NCI-H128 (cell line): ENCODE data around the gene KIRREL3.

Source experiments
- DNase-seq: peaks from one replicate; lab custom pipeline; 2025; ENCODE audit not compliant: unreplicated experiment; lab: John Stamatoyannopoulos, UW

The KIRREL3 gene

DNA sequence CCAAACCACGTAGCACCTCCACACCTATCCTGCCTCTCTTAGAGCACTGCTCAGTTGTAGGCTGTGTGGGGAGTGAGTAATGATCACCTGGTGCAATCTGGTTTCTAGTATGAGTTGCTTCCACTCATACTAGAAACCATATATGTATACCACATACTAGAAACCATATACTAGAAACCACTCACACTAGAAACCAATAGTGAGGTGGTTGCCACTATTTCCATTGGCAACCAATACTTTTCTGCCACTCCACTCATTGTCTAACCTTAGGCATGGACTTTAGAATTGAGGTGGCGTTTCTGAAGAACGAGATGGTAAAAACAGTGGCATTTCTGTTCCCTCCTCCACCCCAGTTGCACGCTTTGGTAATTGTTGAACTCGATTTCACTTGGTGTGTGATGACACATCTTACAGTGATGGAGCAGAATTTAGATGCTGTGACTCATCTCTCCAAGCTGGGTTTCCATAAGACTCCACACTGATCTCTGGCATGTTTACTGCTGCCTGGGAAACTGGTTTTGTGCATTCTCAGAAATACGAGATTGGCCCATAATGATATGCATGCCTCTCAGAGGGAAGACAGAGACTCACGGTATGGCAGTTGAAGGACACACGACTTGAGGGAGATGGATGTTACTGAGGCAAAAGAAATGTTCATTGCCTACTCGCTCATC, 82.9 kb downstream of the KIRREL3 start:
- DNase-seq, result no peak

DNA sequence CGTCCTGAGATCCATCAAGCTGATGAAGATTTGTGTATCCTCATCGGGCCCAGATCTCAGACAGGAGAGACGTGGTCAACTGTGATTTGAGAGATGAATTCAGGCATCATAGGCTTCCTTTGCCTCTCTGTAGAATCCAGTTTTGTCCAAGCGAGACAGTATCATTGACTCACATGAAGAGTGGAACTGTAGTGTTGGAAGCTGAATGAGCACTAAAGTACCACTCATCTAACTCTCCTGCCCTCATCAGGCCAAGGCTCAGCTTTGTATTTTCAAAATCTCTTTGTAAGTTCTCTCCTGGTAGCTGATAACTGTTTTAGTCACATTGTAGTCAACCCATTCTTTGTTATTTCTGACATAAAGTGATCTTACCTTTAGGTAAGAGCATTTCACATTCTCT, 85.1 kb downstream of the KIRREL3 start:
- no peak for DNase-seq

DNA sequence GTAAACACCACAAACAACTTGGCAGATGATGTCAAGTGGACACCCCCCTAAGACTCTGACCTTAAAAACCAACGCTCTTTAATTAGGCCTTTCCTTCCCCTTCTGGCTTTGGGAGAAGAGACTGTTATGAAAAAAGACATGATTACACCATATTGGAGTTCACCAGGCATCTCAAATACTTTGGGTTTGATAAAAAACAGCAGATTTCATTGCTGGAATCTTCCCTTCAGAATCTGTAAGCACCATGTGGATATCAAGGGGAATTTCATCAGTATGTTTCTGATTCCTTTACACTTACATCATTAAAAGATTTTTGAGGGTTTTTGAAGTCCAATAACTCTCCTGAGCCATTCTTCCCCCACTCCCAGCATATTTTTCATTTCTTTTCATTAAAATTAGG, 85.6 kb downstream of the KIRREL3 start:
- DNase-seq, result no peak

DNA sequence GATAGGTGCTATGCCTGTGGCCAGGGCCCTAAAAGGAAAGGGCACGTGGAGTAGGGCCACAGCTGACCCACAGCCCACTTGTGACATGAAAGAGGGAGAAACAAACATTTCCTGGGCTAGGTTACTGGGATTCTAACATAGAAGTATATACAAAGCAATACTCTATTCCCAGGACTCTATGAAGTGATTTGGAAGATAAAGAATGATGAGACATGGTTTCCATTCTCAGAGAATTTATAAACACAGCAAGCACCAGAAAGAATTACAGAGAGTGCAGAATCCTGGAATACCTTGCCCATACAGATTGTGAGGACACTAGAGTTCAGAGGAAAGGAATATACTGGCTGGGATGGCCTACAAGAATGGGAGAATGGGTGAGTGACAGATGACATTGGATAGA, 86.4 kb downstream of the KIRREL3 start:
- no peak for DNase-seq

DNA sequence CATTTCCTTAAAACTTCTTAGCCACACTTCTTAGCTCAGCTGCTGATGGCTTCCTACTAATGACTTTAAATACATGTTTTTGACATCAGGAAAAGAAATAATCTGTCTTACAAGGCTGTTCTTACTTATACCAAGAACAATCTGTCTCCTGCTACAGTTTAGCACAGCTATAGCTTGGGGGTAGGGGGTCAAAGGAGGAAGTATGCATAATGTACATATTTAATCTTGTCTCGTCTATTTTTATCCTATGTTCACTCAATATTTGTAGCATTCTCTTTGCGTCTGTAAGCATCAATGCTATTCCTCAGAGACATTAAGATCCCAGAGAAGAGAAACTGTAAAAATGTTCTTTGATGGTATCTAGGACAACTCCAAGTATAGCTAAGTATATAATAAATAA, 96.0 kb downstream of the KIRREL3 start:
- no peak for DNase-seq

DNA sequence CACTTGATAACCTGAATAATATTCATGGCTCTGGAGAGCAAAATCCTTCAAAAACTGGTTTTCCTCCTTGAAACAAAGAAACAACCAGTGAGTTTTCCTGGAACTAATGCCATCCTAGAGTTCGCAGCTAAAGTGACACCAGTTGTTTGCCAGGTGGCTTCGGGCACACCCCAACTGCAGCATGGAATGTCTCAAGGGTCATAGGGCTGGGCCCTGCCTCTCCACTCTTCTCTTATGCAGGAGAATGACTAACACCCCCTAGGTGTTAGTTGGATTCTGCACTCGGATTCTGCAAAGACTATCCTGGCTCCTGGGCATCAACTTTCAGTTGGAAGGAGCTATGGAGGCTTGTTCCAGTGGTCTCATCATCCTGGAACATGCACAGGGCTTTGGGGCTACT, 98.8 kb downstream of the KIRREL3 start:
- no peak for DNase-seq

DNA sequence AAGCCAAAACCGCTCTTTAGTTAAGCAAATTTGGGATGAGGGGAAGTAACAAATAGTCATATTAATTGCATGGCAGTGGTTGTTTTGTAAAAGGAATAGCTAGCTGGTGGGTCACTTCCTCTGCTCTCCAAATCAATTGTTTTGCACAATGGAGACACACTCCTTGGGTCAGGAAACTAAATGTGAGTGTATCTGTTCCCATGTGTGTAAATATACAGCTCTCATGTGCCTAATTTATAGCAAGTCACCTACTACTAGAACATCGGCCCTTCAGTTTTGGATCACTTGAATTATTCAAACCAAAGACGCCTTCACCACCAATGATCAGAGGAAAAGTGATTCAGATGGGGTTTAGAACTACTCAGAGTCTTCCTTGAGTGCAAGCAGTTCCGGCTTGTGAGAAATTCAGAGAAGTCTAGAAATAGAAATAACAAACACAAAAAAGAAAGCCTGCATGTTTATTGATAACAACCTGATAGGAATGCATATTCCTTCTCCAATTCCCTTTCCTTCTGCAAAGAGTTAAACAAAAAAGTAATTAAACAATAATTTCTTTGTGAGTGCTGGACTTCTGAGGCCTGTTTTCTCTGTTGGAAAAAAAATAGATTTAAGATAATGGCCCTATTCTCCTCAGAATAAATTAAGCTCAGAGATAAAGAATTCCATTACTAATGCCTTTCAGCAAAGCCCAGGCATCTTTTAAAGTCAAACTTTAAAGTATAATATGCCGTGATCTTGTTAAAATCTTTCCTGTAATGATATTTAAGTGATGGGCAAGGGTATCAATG, 100.4 kb downstream of the KIRREL3 start:
- DNase-seq, result no peak

DNA sequence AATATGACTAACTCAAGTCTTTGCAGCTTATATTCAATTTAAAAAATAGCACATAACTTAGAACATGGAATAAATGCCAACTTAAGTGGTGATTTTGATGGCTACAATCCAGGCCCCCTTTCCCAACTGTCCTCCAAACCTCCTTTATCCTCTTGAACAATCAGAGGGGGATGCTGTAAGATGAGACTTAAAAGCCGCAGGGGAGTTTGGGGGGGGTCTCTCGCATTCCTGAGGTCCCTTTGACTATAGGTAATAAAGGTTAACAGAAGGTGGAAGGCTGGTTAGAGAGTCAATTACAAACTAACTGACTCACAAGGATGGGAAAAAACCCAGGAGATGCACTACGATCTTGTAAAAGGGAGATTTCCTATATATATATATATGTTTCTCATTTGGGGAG, 101.8 kb downstream of the KIRREL3 start:
- DNase-seq, result no peak

DNA sequence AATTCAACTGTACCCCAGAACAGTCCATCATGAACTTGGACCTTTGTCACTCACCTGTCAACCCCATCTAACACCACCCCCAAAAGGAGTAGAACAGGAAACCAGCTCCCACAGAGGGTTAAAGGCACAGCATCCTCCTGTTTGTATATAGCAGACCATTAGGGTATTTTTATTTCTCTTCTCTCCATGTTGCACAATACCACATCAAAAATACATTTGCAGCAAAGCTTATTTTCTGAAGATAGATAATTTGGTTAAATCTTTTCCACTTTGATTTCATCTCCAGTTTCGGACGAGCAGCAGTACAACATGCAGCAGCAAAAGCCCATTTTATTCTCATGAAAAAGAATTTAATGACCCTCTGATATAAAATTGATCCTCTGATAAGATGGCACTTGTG, 103.1 kb downstream of the KIRREL3 start:
- no peak for DNase-seq

DNA sequence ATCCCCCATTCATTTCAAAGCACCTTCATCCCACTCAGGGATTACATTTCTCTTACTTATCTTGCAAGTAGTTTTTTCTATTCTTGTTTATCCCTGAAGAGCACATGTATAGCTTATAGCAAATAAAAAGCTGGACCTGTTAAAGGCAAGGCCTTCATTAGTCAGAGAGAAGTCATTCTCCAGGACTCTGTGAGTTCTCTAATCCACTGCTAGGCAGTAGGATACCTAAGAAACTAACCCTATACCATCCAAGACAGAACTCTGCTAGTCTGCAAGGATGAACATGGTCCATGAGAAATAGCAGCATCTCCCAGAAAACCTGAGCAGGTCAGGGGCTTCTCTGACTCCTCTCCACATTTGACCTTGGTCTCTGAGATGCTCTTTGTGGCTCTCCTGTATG, 104.5 kb downstream of the KIRREL3 start:
- DNase-seq, result no peak

DNA sequence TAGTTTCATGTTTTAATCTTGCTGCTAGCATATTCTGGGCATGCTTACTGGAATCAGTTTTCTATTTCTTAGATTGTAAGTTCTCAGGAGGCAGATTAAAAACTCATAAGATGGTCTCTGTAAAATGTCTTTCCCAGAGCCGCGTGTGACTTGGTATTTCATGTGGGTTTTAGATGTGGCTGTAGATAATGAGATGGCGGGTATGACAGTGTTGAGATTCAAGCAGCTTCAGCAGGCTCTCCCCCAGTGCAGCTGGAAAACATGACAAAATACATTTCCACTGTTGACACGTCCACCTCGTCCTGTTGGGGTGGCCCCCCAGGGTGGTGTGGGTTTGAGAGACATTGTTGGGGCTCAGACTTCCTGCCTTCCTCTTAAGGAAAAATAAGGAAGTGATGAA, 106.8 kb downstream of the KIRREL3 start:
- DNase-seq, result no peak

DNA sequence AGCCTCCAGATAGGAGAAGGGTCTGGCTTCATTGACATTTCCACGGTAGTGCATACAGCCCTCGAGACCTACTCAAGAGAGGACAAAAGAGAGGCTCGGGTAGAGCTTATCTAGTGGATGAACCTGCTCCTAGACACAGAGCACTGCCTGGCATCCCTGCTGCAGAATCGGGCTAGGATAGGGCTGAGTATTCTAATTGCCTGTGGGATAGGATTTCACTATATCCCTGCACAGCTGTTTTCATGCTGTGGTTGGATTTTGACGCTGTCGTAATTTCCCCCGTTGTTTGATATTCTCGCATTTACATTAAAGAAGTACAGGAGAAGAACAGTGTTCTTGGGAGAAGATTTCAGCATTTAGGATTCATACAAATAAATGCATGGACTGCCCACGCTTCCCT, 107.8 kb downstream of the KIRREL3 start:
- DNase-seq, result peak; percentile 2

DNA sequence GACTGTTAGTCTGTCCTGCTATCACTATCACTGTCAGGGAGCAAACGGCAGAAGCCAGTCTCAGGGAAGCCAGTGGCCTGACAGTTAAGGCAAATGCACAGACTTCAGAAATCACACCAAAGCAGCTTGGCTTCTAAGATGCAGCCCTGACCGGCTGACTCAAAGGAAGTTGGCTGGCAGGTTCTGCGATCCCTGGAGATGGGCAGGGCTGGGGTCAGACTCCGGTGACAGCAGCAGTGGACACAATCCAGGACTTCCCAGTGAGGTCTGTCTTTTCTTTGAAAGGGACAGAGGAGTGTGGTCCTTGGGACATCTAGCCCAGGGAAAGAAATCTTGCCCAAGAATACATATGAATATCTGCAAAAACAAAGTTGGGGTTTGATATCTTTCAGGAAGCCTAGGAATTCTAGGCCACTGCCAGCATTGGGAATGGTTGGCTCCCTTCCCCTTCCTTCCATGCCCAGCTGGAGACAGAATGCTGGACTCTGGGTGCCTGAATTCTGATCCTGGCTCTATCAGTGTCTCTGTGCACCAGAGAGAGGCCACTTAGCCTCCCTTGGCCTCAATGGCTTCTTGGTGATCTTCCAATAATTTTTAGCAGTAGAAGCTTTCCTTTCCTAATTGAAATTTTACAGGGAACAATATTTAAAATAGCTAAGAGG, 108.9 kb downstream of the KIRREL3 start:
- no peak for DNase-seq

DNA sequence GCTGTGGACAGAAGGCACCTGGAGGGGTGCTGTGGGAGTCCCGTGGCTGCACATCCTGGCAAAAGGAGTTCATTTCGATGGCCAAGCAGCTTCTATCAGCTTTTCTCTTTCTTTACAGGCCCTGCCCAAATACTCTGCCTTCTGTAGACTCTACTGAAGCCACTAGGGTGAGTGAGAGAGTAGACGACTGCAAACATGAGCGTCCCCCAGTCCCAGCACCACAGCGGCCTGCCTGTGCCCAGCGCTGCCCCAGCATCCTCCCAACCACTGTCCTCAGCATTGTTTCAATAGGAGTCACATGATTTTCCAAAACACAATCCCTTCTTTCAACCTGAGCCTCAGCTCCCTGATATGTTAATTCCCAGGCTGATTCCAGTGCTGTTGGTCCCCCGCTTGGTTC, 110.0 kb downstream of the KIRREL3 start:
- no peak for DNase-seq

DNA sequence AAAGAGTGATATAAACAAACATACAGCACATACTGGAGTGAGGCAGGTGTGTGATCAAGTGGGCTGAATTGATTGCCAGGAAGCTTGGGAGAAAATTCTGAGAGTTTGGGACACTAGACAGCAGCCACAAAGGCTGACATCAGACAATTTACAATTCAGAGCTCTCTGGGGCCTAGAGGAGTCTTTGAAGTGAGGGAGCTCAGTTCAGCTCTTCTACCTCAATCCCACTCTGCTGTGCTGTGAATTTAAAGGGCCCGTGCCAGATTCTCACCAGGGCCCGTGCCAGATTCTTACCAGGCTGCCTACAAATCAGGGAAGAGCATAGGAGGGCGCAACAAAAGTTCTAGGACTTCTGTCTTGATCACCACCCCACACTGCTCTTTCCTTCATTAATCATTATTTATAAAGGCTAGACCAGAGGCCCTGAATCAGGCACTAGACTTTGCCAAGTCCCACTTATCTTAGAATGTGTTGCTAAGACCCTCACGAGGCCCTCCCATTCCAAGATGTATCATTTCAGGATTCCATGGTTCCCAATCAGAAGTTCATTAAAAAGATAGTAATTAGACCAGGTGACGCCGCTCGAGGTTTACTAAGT, 112.4 kb downstream of the KIRREL3 start:
- no peak for DNase-seq

DNA sequence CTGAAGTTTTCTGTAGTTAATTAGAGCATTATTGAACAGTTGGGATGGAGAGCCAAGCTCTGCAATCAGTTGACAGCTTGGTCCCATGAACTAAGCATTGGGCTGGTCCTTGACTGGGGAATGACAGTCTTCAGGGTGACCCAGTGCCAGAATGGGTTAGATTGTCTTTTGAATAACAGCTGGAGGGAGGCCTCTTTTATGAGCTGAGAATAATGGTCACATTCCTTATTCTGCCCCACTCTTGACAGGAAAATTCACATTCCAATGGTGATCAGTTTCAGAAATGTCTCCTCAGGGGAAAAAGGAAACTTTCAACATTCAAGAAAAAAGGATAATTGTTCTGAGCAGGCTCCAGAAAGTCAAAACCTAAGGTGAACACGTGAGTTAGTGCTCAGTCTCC, 113.9 kb downstream of the KIRREL3 start:
- no peak for DNase-seq

DNA sequence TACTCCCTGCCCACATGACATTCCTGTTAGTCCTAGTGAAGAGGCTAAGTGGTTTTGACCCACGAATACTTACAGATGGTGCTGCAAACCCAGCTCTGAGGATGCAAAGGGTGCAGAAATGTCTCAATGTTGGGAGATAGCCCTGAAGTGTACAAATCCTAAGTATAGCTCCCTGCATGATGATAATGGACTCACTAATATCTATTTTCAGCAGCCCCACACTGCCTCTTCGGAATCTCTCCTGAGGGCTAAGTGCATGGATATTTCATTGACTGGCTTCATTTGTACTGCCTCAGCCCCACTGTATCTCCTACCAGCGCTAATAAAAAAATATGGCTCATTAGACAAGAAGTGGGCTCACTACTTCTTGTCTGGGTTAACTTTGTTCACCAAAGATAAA, 114.5 kb downstream of the KIRREL3 start:
- no peak for DNase-seq

DNA sequence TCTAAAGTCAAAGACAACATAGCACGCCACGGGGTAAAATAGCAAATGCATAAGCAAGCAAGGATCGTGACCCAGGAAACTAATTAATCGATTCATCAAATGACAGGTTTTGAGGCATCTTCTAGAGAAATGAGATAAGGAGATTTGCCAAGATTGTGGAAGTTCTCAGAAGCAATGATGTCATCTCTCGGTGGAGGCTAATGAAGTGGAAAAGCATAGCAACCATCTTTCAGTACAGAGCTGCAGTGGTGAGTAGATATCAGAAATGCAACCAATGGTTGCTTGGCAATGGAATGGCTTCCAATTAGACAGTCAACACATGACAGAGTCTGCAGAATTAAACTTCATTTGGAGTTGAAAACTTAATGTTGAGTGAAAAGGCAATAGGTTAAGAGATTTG, 116.0 kb downstream of the KIRREL3 start:
- no peak for DNase-seq

DNA sequence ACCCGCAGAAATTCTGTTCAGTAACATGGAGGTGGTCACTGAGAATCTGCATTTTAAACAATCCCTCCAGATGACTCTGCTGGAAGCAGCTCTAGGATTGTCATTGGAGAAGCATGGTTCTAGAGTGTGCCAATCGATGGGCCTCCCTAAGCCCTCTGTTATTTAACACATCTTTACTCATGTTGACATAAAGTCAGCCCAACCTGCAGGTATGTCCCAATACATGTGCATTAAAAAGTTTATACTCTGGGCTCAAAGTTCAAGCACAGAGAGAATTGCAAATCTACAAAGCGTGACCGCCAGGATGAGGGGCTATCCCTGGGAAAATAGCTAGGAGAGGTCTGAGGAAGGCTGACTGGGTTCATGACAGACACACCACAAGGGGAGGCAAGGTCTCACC, 116.4 kb downstream of the KIRREL3 start:
- no peak for DNase-seq

DNA sequence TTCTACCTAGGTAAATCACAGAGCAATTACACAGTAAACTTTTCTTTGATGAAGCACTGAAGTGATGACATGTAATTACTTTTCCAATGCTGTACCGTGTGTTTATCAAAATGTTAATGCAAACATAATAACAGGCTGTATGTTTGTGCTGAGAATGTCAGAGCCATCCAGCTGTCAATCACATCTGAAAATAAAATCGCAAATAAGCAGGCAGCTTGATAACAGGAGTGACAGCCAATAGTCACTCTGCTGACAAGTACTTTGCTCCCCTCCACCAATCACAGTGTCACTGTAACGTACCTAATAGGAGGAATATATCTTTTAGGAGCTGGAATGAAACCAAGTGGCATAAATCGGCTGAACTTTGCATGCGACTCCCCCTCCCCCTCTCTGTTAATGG, 119.7 kb downstream of the KIRREL3 start:
- no peak for DNase-seq

DNA sequence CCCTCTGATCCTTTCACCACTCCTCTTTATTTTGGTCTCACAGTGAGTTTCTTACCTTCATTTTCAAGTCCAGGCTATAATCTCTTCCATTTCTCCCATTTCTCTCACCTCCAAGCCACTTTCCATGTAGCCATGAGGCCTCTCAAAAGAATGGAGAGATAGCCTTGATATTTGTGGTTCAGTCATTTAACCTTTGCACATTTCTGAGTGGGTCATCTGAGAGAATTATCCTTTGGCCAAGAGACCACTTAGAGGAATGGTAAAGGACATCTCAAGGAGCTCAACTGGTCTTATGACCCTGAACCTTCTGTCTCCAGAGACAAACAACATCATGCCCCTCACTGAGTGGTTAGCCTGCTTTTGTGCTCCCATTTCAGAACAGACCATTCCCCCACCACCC, 121.1 kb downstream of the KIRREL3 start:
- no peak for DNase-seq

DNA sequence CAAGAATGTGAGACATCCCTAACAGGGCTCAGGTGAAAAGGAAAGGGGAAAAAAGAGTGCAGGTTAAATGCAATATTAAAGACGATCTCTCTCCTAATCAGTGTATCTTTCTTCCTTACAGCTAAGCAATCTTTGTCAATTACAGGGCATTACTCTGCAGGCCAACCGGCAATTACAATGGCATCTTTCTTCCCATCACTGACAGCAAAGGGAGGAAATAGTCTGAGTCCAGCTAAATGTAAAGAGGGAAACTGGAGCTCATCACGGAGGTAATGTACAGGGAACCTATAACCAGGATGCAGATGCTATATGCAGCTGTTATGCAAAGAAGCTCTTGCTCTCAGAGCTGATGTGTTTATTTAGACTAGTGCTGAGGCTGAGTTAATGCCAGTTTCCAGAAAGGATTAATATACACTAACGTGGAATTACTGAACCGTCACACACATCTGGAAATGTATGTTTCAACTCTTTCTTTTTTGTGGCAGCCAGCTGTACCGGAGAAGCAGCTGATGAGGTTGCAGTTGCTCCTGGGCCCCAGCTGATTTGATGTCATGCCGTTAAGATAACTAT, 121.6 kb downstream of the KIRREL3 start:
- no peak for DNase-seq
